Suprapubic skin (tissue), 4 donors: ENCODE results near the gene ADCY5. TPM values are rescaled to one million over a fixed set of nuclear protein-coding genes. Genes with fewer than 3 reads are reported as not detected.

Experiments
- DNase-seq, 2 donors: peaks; one replicate each; pipeline ENCODE4 v3.0.0-alpha.2; 2019; ENCODE audit warnings: low spot score in 2 of 2
- H3K27ac ChIP-seq: fragments of 200-600 bp; sonication (generic); one replicate; pipeline ENCODE4 v1.5.1; 2019
- H3K27me3 ChIP-seq: fragments of 200-600 bp; sonication (generic); one replicate; pipeline ENCODE4 v1.5.1; 2019
- H3K36me3 ChIP-seq: fragments of 200-600 bp; sonication (generic); one replicate; pipeline ENCODE4 v1.5.1; 2019
- H3K4me1 ChIP-seq: fragments of 200-600 bp; sonication (generic); one replicate; pipeline ENCODE4 v1.5.1; 2019
- H3K4me3 ChIP-seq: fragments of 200-600 bp; sonication (generic); one replicate; pipeline ENCODE4 v1.5.1; 2019; ENCODE audit warnings: mild to moderate bottlenecking
- H3K9me3 ChIP-seq: fragments of 200-600 bp; sonication (generic); one replicate; pipeline ENCODE4 v1.5.1; 2019
- EP300 ChIP-seq: sonication (generic); formaldehyde crosslinking; IDR thresholded peaks from one replicate; pipeline ENCODE4 v1.6.1; 2017; ENCODE audit warnings: antibody characterized with exemption
- POLR2A ChIP-seq, 2 donors: fragments of 450-650 bp; IDR thresholded peaks; one replicate each; pipeline ENCODE4 v1.6.1; 2017; ENCODE audit warnings: antibody characterized with exemption in 2 of 2, mild to moderate bottlenecking in 2 of 2, moderate library complexity in 2 of 2
- POLR2AphosphoS5 ChIP-seq, 3 donors: sonication (generic); formaldehyde crosslinking; IDR thresholded peaks; one replicate each; pipeline ENCODE4 v1.6.1; 2017; ENCODE audit warnings: antibody characterized with exemption in 3 of 3
- WGBS: methylation state at CpG from one replicate; pipeline ENCODE4 v1.1.5; 2018; 5-methylcytosine and 5-hydroxymethylcytosine counted together
- total RNA-seq, 4 donors: library from RNA; depleted of rRNA; stranded (reverse); fragments of >200 nt; gene quantifications; one replicate each; pipeline ENCODE4 v1.1.0, GENCODE V29; 2016
- TF ChIP-seq, protein P1 (sequence below), 2 donors: fragments of 200-600 bp in 1 of 2; fragments of 450-650 bp in 1 of 2; sonication (generic) in 1 of 2; IDR thresholded peaks; one replicate each; pipeline ENCODE4 v1.5.1; 2016 to 2019; ENCODE audit warnings: antibody characterized with exemption in 2 of 2, mild to moderate bottlenecking in 1 of 2, moderate library complexity in 1 of 2

ADCY5 gene
- total RNA-seq, 4 donors from 2014 or later, result 1.4 to 4.9 (median 4.0) TPM

DNA sequence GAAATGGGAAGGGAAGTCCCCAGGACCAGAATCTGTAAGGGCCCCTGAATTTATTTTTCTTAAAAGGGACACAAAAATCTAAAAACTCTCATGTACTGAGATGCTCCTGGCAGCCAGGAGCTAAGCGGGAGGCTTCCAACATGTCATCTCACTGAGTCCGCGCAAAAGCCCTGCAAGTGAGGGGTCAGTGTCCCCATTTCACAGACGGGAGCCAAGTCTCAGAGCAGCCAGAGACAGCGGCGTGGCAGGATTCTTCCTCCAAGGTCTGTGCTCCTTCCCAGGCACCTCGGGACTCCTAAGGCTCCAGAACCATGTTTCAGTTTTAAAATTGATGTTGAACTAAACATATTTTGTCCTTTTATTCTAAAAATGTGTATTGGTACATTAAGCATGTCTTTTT lies 114.8 kb downstream of the ADCY5 start:
- Histone ChIP-seq H3K36me3 (no peaks in the 10 kb centered on the region), H3K4me1 (no peaks in the 10 kb centered on the region), H3K27me3 (no peaks in the 10 kb centered on the region), H3K9me3 (no peaks in the 10 kb centered on the region), H3K27ac (no peak overlapping the region), H3K4me3 (no peak overlapping the region)
- TF ChIP-seq, protein P1, sequence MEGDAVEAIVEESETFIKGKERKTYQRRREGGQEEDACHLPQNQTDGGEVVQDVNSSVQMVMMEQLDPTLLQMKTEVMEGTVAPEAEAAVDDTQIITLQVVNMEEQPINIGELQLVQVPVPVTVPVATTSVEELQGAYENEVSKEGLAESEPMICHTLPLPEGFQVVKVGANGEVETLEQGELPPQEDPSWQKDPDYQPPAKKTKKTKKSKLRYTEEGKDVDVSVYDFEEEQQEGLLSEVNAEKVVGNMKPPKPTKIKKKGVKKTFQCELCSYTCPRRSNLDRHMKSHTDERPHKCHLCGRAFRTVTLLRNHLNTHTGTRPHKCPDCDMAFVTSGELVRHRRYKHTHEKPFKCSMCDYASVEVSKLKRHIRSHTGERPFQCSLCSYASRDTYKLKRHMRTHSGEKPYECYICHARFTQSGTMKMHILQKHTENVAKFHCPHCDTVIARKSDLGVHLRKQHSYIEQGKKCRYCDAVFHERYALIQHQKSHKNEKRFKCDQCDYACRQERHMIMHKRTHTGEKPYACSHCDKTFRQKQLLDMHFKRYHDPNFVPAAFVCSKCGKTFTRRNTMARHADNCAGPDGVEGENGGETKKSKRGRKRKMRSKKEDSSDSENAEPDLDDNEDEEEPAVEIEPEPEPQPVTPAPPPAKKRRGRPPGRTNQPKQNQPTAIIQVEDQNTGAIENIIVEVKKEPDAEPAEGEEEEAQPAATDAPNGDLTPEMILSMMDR (IDR thresholded peaks at IDR 0.05), result no peak
- no peak for TF ChIP-seq POLR2A (IDR thresholded peaks at IDR 0.05)
- TF ChIP-seq POLR2AphosphoS5 (IDR thresholded peaks at IDR 0.05), result no peak
- no peak for TF ChIP-seq EP300
- WGBS, result 94% methylated on average over 7 of the region's 7 CpGs
- DNase-seq, result peak in 1 of 2 donors; percentile 25

DNA sequence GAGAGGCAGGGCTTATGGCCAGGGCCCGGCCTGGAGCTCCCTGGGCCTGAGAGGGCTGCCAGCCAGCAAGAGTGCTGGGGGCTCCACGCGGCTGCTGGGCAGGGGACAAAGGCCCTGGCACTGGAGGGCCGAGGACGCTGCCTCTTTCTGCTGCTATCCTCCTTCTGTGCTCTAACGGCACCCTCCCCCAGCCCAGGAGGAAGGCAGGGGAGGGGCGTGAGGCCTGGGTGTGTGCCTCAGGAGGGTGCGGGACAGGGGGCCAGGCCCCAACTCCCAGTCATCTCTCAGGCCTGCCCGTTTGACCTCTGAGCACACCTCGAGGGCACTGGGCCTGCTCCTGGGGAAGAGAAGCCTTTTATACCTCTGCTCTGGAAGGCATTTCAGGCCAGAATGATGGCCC lies 115.5 kb downstream of the ADCY5 start:
- 90% methylated on average over 7 of the region's 10 CpGs for WGBS
- no peak overlapping the region for H3K27ac ChIP-seq
- peak in 1 of 2 donors; percentile 40 for DNase-seq
- peaks cover 3% of the 10 kb centered on the region for H3K27me3 ChIP-seq
- no peak overlapping the region for H3K4me3 ChIP-seq
- TF ChIP-seq POLR2A (IDR thresholded peaks at IDR 0.05) (no peak), EP300 (no peak), POLR2AphosphoS5 (IDR thresholded peaks at IDR 0.05) (no peak)
- TF ChIP-seq, protein P1 (IDR thresholded peaks at IDR 0.05), result no peak
- no peaks in the 10 kb centered on the region for H3K36me3 ChIP-seq
- no peaks in the 10 kb centered on the region for H3K9me3 ChIP-seq
- no peaks in the 10 kb centered on the region for H3K4me1 ChIP-seq

DNA sequence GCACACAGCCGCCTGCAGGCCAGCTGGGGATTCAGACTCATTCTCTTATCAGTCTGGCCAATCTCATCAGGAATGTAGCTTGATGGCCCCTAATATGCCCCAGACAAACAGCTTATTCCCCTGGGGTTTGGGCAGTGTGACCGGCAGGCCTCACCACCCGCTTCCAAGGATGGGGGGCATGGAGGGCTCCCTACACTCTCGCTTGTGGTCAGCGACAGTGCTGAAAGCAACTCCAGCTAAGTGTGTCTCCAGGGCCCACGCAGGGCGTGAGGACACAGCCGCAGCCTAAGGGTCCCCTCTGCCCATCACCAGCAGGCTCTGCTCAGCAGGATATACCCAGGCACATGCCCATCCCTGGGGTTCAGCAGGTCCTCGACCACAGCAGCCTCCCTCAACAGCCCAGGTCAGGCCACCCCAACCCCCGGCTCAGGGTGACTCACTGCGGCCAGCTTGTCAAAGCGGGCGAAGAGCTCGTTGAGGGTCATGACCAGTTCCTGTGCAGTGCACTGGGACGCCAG lies 116.7 kb downstream of the ADCY5 start:
- 100% methylated on average over 8 of the region's 15 CpGs for WGBS
- peak in 1 of 2 donors; percentile 50 for DNase-seq
- TF ChIP-seq, protein P1 (IDR thresholded peaks at IDR 0.05), result no peak
- no peak for TF ChIP-seq POLR2A (IDR thresholded peaks at IDR 0.05)
- H3K36me3 ChIP-seq, result no peaks in the 10 kb centered on the region
- H3K4me1 ChIP-seq, result no peaks in the 10 kb centered on the region
- H3K27me3 ChIP-seq, result peaks cover 7% of the 10 kb centered on the region
- no peak overlapping the region for H3K27ac ChIP-seq
- H3K4me3 ChIP-seq, result no peak overlapping the region
- H3K9me3 ChIP-seq, result no peaks in the 10 kb centered on the region

DNA sequence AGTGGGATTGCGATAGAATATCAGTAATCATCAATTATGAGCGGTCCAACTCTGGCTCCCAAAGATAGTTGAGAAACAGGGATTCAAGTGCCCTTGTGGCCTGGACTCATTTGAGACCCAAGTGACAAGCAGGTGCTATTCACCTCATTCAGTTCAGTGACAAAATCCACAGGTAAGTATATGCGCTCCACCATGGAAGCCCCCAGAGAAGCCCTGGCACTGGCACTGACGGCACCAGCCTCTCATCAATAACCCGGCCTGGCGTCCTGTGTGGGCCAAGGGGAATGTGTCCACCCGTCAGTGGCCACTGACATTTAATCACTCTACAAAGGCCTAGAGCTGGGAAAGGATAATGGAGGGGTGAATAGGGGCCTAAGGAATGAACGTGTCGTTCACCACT lies 117.2 kb downstream of the ADCY5 start:
- Histone ChIP-seq H3K36me3 (no peaks in the 10 kb centered on the region), H3K4me1 (no peaks in the 10 kb centered on the region), H3K27me3 (peaks cover 7% of the 10 kb centered on the region), H3K4me3 (no peak overlapping the region), H3K27ac (no peak overlapping the region), H3K9me3 (no peaks in the 10 kb centered on the region)
- WGBS, result 92% methylated on average over 9 of the region's 9 CpGs
- peak in 1 of 2 donors; percentile 16 for DNase-seq
- TF ChIP-seq EP300 (no peak), POLR2AphosphoS5 (IDR thresholded peaks at IDR 0.05) (no peak), POLR2A (IDR thresholded peaks at IDR 0.05) (no peak)
- TF ChIP-seq, protein P1 (IDR thresholded peaks at IDR 0.05), result no peak

DNA sequence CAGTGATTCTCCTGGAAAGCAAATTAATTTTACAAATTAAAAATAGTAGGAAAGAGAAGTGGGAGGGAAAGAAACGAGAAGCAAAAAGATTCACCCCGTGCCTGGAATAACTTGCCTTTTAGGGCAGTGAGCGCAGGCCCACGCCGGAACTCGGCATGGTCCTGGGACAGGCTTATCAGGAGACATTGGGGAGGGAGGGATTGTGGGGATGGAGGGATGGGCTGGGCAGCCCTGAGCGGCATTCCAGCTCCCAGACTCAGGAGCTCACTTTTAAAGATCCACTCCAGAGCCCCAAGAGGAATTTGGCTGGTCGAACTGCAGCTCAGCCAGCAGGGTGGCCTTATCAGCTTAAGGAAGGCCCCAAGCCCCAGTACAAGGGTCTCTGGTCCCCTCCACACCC lies 117.9 kb downstream of the ADCY5 start:
- TF ChIP-seq POLR2AphosphoS5 (IDR thresholded peaks at IDR 0.05), result no peak
- TF ChIP-seq POLR2A (IDR thresholded peaks at IDR 0.05), result no peak
- TF ChIP-seq, protein P1 (IDR thresholded peaks at IDR 0.05), result no peak
- no peak for TF ChIP-seq EP300
- Histone ChIP-seq H3K36me3 (no peaks in the 10 kb centered on the region), H3K4me3 (no peak overlapping the region), H3K27ac (no peak overlapping the region), H3K4me1 (no peaks in the 10 kb centered on the region), H3K9me3 (no peaks in the 10 kb centered on the region), H3K27me3 (peaks cover 7% of the 10 kb centered on the region)
- WGBS, result 88% methylated on average over 8 of the region's 8 CpGs
- DNase-seq, result peak in 1 of 2 donors; percentile 40
